Kasumi-1 (cell line): ENCODE results near the gene PKNOX1.
"Not testable (repeated sequence)": the region's sequence is repeated elsewhere in the genome, so short reads cannot be mapped to it uniquely, and the experiment has no call there.

Source experiments
- DNase-seq, 2 experiments: peaks; one replicate each; lab custom pipeline; 2025; lab: John Stamatoyannopoulos, UW

PKNOX1 gene

GRCh38 chr21:42973991-42974831 lies at the start of gene PKNOX1:
TSS of gene PKNOX1 (plus strand) at chr21:42974562. CDS start at chr21:43004382, 29,820 bp downstream.
- peak; percentile 97 for DNase-seq

GRCh38 chr21:42925114-42925926 lies 49.0 kb upstream of the PKNOX1 start, which contains the start of gene ERVH48-1:
TSS of gene ERVH48-1 (minus strand) at chr21:42925630. CDS start at chr21:42919006, 6,624 bp downstream.
- DNase-seq = no peak

- DNase-seq = not testable (repeated sequence)
These were observed 46.7 kb upstream of the PKNOX1 start for GRCh38 chr21:42927474-42928200.

GRCh38 chr21:42929969-42930368 lies 44.4 kb upstream of the PKNOX1 start:
- DNase-seq = no peak

- DNase-seq = no peak
These were observed 42.7 kb upstream of the PKNOX1 start for GRCh38 chr21:42931560-42932235.

GRCh38 chr21:42932378-42933136 lies 41.8 kb upstream of the PKNOX1 start:
- not testable (repeated sequence) for DNase-seq

- not testable (repeated sequence) for DNase-seq
These were observed 41.0 kb upstream of the PKNOX1 start for GRCh38 chr21:42933137-42933970.

GRCh38 chr21:42933973-42934372 lies 40.4 kb upstream of the PKNOX1 start:
- not testable (repeated sequence) for DNase-seq

- not testable (repeated sequence) for DNase-seq
These were observed 38.0 kb upstream of the PKNOX1 start for GRCh38 chr21:42936360-42936759.

- not testable (repeated sequence) for DNase-seq
These were observed 37.1 kb upstream of the PKNOX1 start for GRCh38 chr21:42937034-42937940.

- no peak for DNase-seq
These were observed 36.3 kb upstream of the PKNOX1 start for GRCh38 chr21:42937960-42938605.

GRCh38 chr21:42938606-42938995 lies 35.8 kb upstream of the PKNOX1 start:
- DNase-seq = not testable (repeated sequence)

- DNase-seq = peak; percentile 29 to 54
These were observed 34.6 kb upstream of the PKNOX1 start for GRCh38 chr21:42939582-42940413.

GRCh38 chr21:42941696-42942085 lies 32.7 kb upstream of the PKNOX1 start:
- no peak for DNase-seq

- DNase-seq = no peak
These were observed 32.1 kb upstream of the PKNOX1 start for GRCh38 chr21:42942244-42942643.

GRCh38 chr21:42949094-42949755 lies 25.1 kb upstream of the PKNOX1 start:
- DNase-seq = not testable (repeated sequence)

GRCh38 chr21:42951193-42951592 lies 23.2 kb upstream of the PKNOX1 start:
- DNase-seq = not testable (repeated sequence)
